ENCODE data around the gene PCBP3. TPM values are rescaled to one million over a fixed set of nuclear protein-coding genes. Genes with fewer than 3 reads are reported as not detected.
A peak's percentile ranks its signal among the peaks of the same experiment; 100 is the strongest.

Gene PCBP3
- polyA plus RNA-seq, 1 donor (not counting 4 experiments of a cell fraction or from before 2014, with no cell fraction given) = 0.25 TPM

- H3K79me2 ChIP-seq (ENCODE audit: control insufficient read depth, insufficient read depth, low read length) = no peaks in the 10 kb centered on the region
- peaks cover 22% of the 10 kb centered on the region for H3K27me3 ChIP-seq (ENCODE audit: control insufficient read depth, extremely low read depth, insufficient read depth, low read length)
- no peak for DNase-seq (ENCODE audit: low read depth, low spot score)
- dilution Hi-C loops (cut with MboI; ENCODE audit: extremely low pct_ligation_motif_present, low sequenced_read_pairs) = no loop called here
- TF ChIP-seq CTCF (optimal IDR thresholded peaks at IDR 0.05 in 1 of 3, IDR thresholded peaks at IDR 0.05 in 1 of 3, conservative IDR thresholded peaks at IDR 0.05 in 1 of 3; ENCODE audit: extremely low read depth in 1 of 3, insufficient read depth in 2 of 3, low read length in 3 of 3) (no peak), EZH2 (IDR thresholded peaks at IDR 0.05; ENCODE audit: low read length) (no peak)
- H3K9me3 ChIP-seq (ENCODE audit: control insufficient read depth, low read depth, low read length) = no peaks in the 10 kb centered on the region
- no peak for FAIRE-seq
- H3K9ac ChIP-seq (ENCODE audit: control insufficient read depth, extremely low read depth, insufficient read depth, low read length) = no peak overlapping the region
- no peaks in the 10 kb centered on the region for H3K36me3 ChIP-seq (ENCODE audit: control insufficient read depth in 2 of 2, extremely low read depth in 1 of 2, insufficient read depth in 2 of 2, low read length in 2 of 2)
- H3K4me3 ChIP-seq (ENCODE audit: control insufficient read depth in 2 of 3, extremely low read depth in 1 of 3, insufficient read depth in 2 of 3, low read depth in 1 of 3, low read length in 3 of 3) = no peak overlapping the region
- no peak overlapping the region for H2AFZ ChIP-seq (ENCODE audit: control insufficient read depth, low read length)
- no peak overlapping the region for H3K27ac ChIP-seq (ENCODE audit: control insufficient read depth, insufficient read depth, low read length)
- no peaks in the 10 kb centered on the region for H3K9me1 ChIP-seq (ENCODE audit: control insufficient read depth, extremely low read depth, insufficient read depth, low read length)
- no peaks in the 10 kb centered on the region for H4K20me1 ChIP-seq (ENCODE audit: control insufficient read depth, extremely low read depth, insufficient read depth, low read length)
- H3K4me2 ChIP-seq (ENCODE audit: control insufficient read depth, extremely low read depth, insufficient read depth, low read depth, low read length) = no peak overlapping the region
- H3K4me1 ChIP-seq (ENCODE audit: control insufficient read depth, extremely low read depth, insufficient read depth, low read length) = peaks cover 8% of the 10 kb centered on the region
Observed at GRCh38 chr21:45642122-45642813, 1.3 kb upstream of the PCBP3 start.

DNA sequence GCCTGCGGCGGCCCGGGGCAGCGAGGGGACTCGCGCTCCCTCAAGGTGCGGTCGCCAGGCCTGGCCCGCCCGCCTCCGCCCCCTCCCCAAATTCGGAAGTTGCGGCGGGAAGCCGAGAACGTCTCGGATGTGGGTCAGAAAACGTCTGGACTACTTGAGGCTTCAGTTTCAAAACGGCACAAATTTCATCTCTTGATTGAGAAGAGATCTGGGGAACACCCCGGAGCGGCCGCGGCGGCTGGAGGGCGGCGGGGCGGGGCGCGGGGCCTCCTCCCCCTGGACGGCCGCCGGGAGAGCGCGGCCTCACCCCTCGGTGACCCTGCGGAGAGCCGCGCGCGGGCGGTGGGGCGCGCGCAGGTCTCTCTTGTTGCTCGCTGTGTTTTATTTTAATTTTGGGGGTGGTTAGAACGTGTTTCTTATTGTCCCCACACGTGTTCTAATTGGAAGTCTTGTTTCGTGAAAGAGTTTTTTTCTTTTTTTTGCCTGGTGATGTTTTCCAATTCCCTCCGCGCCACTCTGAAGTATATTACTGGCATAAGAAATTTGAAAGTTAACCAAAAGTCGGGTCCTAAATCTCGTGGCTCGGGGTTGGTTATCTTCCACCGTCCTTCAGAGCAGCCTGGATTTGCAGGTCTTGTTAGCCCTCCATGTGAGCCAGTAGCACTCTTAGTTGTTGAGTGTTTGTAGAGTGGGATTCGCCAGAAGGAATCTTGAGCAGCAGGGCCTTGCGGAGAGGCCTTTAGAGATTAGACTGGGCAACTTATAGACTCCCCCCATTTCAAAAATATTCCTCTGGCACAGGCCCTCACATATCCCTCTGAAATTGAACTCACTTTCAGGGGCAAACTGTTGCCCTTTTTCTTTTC lies 749 bp downstream of the PCBP3 start:
- Histone ChIP-seq H4K20me1 (ENCODE audit: control insufficient read depth, extremely low read depth, insufficient read depth, low read length) (no peaks in the 10 kb centered on the region), H3K27ac (ENCODE audit: control insufficient read depth, insufficient read depth, low read length) (no peak overlapping the region), H3K4me2 (ENCODE audit: control insufficient read depth, extremely low read depth, insufficient read depth, low read depth, low read length) (peak overlapping the region; percentile 48), H3K36me3 (ENCODE audit: control insufficient read depth in 2 of 2, extremely low read depth in 1 of 2, insufficient read depth in 2 of 2, low read length in 2 of 2) (no peaks in the 10 kb centered on the region), H3K79me2 (ENCODE audit: control insufficient read depth, insufficient read depth, low read length) (no peaks in the 10 kb centered on the region), H3K9ac (ENCODE audit: control insufficient read depth, extremely low read depth, insufficient read depth, low read length) (no peak overlapping the region), H3K9me3 (ENCODE audit: control insufficient read depth, low read depth, low read length) (no peaks in the 10 kb centered on the region), H3K27me3 (ENCODE audit: control insufficient read depth, extremely low read depth, insufficient read depth, low read length) (peaks cover 18% of the 10 kb centered on the region), H3K4me3 (ENCODE audit: control insufficient read depth in 2 of 3, extremely low read depth in 1 of 3, insufficient read depth in 2 of 3, low read depth in 1 of 3, low read length in 3 of 3) (peak overlapping the region; percentile 26 to 43 (median 32)), H2AFZ (ENCODE audit: control insufficient read depth, low read length) (no peak overlapping the region), H3K4me1 (ENCODE audit: control insufficient read depth, extremely low read depth, insufficient read depth, low read length) (peaks cover 8% of the 10 kb centered on the region), H3K9me1 (ENCODE audit: control insufficient read depth, extremely low read depth, insufficient read depth, low read length) (no peaks in the 10 kb centered on the region)
- dilution Hi-C loops (cut with MboI; ENCODE audit: extremely low pct_ligation_motif_present, low sequenced_read_pairs) = no loop called here
- DNase-seq (ENCODE audit: low read depth, low spot score) (no peak), FAIRE-seq (no peak)
- TF ChIP-seq EZH2 (IDR thresholded peaks at IDR 0.05; ENCODE audit: low read length) = peak; percentile 66
- no peak for TF ChIP-seq CTCF (optimal IDR thresholded peaks at IDR 0.05 in 1 of 3, IDR thresholded peaks at IDR 0.05 in 1 of 3, conservative IDR thresholded peaks at IDR 0.05 in 1 of 3; ENCODE audit: extremely low read depth in 1 of 3, insufficient read depth in 2 of 3, low read length in 3 of 3)
